HCT116 (cell line): ENCODE data around the gene SLC7A8. TPM values are rescaled to one million over a fixed set of nuclear protein-coding genes. Genes with fewer than 3 reads are reported as not detected.

Experiments used
- ATAC-seq: fragments of 200-7000 bp; cut with Tn5 transposase; 2 replicates; pipeline ENCODE4 v1.9.1; 2020; ENCODE audit warnings: mild to moderate bottlenecking, moderate library complexity
- BruUV-seq: library from RNA; stranded (reverse); fragments of 400-500 nt; replicated peaks from 2 replicates; lab custom pipeline; 2021; lab: Mats Ljungman, UMichigan
- CTCF ChIA-PET: fragments of 300-600 bp; sonication (Branson Sonifier 250); formaldehyde crosslinking; loops from one replicate; lab custom pipeline; 2021; ENCODE audit warnings: antibody characterized with exemption; lab: Charles Lee
- POLR2A ChIA-PET: fragments of 300-600, 350-600 bp; sonication (Branson Sonifier 250); formaldehyde crosslinking; loops from one replicate; lab custom pipeline; 2021; ENCODE audit warnings: antibody characterized with exemption; lab: Charles Lee
- RAD21 ChIA-PET, 2 experiments: fragments of 300-600 bp; sonication (Branson Sonifier 250); formaldehyde crosslinking; loops; one replicate each; lab custom pipeline; 2023; ENCODE audit warnings: low total read pairs in 2 of 2; ENCODE audit not compliant: uncharacterized antibody in 2 of 2, unreplicated experiment in 2 of 2, low non-redundant PET in 1 of 2; lab: Charles Lee
- DNase-seq: peaks from one replicate; pipeline ENCODE4 v3.0.0-alpha.2; 2010; ENCODE audit warnings: low read depth, low spot score
- H2AFZ ChIP-seq: fragments of 200-600 bp; shearing (Covaris generic), sonication (generic); 2 replicates; pipeline ENCODE4 v1.6.1; 2017; ENCODE audit warnings: low read depth, mixed run types, mixed read lengths, antibody characterized with exemption, low read length; ENCODE audit not compliant: poor library complexity, severe bottlenecking
- H3K27ac ChIP-seq: 2 replicates; pipeline ENCODE4 v1.5.1; 2012; ENCODE audit warnings: low read depth, low read length
- H3K27me3 ChIP-seq: fragments of 200-600 bp; sonication (generic); 2 replicates; pipeline ENCODE4 v1.6.1; 2016; ENCODE audit warnings: mixed run types, low read length, mixed read lengths; ENCODE audit not compliant: insufficient read depth
- H3K36me3 ChIP-seq, 2 experiments: fragments of 200-500 bp in 1 of 2; fragments of 200-600 bp in 1 of 2; sonication (Bioruptor generic) in 1 of 2; sonication (generic) in 1 of 2; 2 replicates each; pipeline versions ENCODE4 v1.5.1 to v1.6.1; 2014 to 2016; ENCODE audit warnings: low read length in 2 of 2, inconsistent platforms in 1 of 2, mixed read lengths in 1 of 2, mixed run types in 1 of 2; ENCODE audit not compliant: insufficient read depth in 2 of 2, control insufficient read depth in 1 of 2
- H3K4me1 ChIP-seq, 2 experiments: fragments of 200-600 bp in 1 of 2; sonication (generic) in 1 of 2; 2 replicates each; pipeline versions ENCODE4 v1.5.1 to v1.6.1; 2012 to 2017; ENCODE audit warnings: low read length in 2 of 2, inconsistent platforms in 1 of 2, mild to moderate bottlenecking in 1 of 2, mixed read lengths in 1 of 2, mixed run types in 1 of 2, moderate library complexity in 1 of 2; ENCODE audit not compliant: insufficient read depth in 2 of 2, control insufficient read depth in 1 of 2
- H3K4me2 ChIP-seq: fragments of 200-600 bp; sonication (generic); 2 replicates; pipeline ENCODE4 v1.6.1; 2017; ENCODE audit warnings: mixed run types, low read length, mixed read lengths
- H3K4me3 ChIP-seq, 2 experiments: fragments of 200-600 bp in 1 of 2; sonication (generic) in 1 of 2; replicated peaks in 1 of 2; 2 replicates each; pipeline ENCODE4 v1.5.1; 2011 to 2016; ENCODE audit warnings: low read length in 2 of 2, control low read depth in 1 of 2, low read depth in 1 of 2, mild to moderate bottlenecking in 1 of 2, mixed read lengths in 1 of 2, mixed run types in 1 of 2
- H3K79me2 ChIP-seq: fragments of 200-600 bp; sonication (generic); 2 replicates; pipeline ENCODE4 v1.6.1; 2017; ENCODE audit warnings: mild to moderate bottlenecking, mixed run types, low read length, moderate library complexity, mixed read lengths; ENCODE audit not compliant: insufficient read depth
- H3K9ac ChIP-seq: fragments of 200-600 bp; sonication (generic); 2 replicates; pipeline ENCODE4 v1.6.1; 2016; ENCODE audit warnings: low read length, mixed read lengths
- H3K9me2 ChIP-seq: fragments of 200-600 bp; sonication (generic), shearing (Covaris generic); 2 replicates; pipeline ENCODE4 v1.6.1; 2017; ENCODE audit warnings: mixed run types, mild to moderate bottlenecking, moderate library complexity; ENCODE audit not compliant: insufficient read depth
- H3K9me3 ChIP-seq, 2 experiments: fragments of 200-500 bp in 1 of 2; fragments of 200-600 bp in 1 of 2; sonication (Bioruptor generic) in 1 of 2; sonication (generic) in 1 of 2; 2 replicates each; pipeline ENCODE4 v1.6.1; 2014 to 2017; ENCODE audit warnings: low read length in 2 of 2, mixed read lengths in 2 of 2, inconsistent platforms in 1 of 2, low read depth in 1 of 2, mild to moderate bottlenecking in 1 of 2, mixed run types in 1 of 2, moderate library complexity in 1 of 2; ENCODE audit not compliant: control insufficient read depth in 1 of 2, insufficient read depth in 1 of 2
- H4K20me1 ChIP-seq: fragments of 200-600 bp; sonication (generic), shearing (Covaris generic); 2 replicates; pipeline ENCODE4 v1.6.1; 2017; ENCODE audit warnings: mixed run types, mild to moderate bottlenecking, moderate library complexity; ENCODE audit not compliant: insufficient read depth
- ATF3 ChIP-seq: IDR thresholded peaks from 2 replicates; pipeline ENCODE4 v1.6.1; 2012
- CTCF ChIP-seq, 3 experiments: fragments of 200-600 bp in 1 of 3; sonication (generic) in 1 of 3; IDR thresholded peaks in 2 of 3; conservative IDR thresholded peaks in 1 of 3; 2 replicates each; pipeline ENCODE4 v1.5.1; 2012 to 2017; ENCODE audit warnings: low read depth in 2 of 3, low read length in 2 of 3, antibody characterized with exemption in 1 of 3, borderline replicate concordance in 1 of 3, control low read depth in 1 of 3, mild to moderate bottlenecking in 1 of 3, mixed read lengths in 1 of 3, mixed run types in 1 of 3, moderate library complexity in 1 of 3; ENCODE audit not compliant: insufficient read depth in 1 of 3
- EGR1 ChIP-seq: IDR thresholded peaks from 2 replicates; pipeline ENCODE4 v1.6.1; 2012; ENCODE audit warnings: low read depth
- EZH2 ChIP-seq: fragments of 200-600 bp; sonication (generic); IDR thresholded peaks from 2 replicates; pipeline ENCODE4 v1.6.1; 2017; ENCODE audit warnings: antibody characterized with exemption, mixed run types
- FOSL1 ChIP-seq: IDR thresholded peaks from 2 replicates; pipeline ENCODE4 v1.6.1; 2012; ENCODE audit warnings: low read depth
- JUND ChIP-seq: IDR thresholded peaks from 2 replicates; pipeline ENCODE4 v1.6.1; 2012
- MAX ChIP-seq: IDR thresholded peaks from 2 replicates; pipeline ENCODE4 v1.6.1; 2012
- POLR2A ChIP-seq: IDR thresholded peaks from 2 replicates; pipeline ENCODE4 v1.7.0; 2011; ENCODE audit warnings: borderline replicate concordance; ENCODE audit not compliant: insufficient read depth, insufficient read length; ENCODE audit errors: extremely low read depth
- REST ChIP-seq: IDR thresholded peaks from 2 replicates; pipeline ENCODE4 v1.6.1; 2012; ENCODE audit warnings: low read depth
- SIN3A ChIP-seq: IDR thresholded peaks from 2 replicates; pipeline ENCODE4 v1.6.1; 2012; ENCODE audit warnings: low read depth
- TCF7L2 ChIP-seq: IDR thresholded peaks from 2 replicates; pipeline ENCODE4 v1.7.0; 2011; ENCODE audit warnings: borderline replicate concordance, inconsistent platforms; ENCODE audit not compliant: insufficient read depth, insufficient read length; ENCODE audit errors: extremely low read depth
- YY1 ChIP-seq: IDR thresholded peaks from 2 replicates; pipeline ENCODE4 v1.6.1; 2011; ENCODE audit warnings: low read length, low read depth, moderate library complexity, mild to moderate bottlenecking; ENCODE audit not compliant: insufficient replicate concordance; ENCODE audit errors: extremely low read depth
- ZBTB33 ChIP-seq: IDR thresholded peaks from 2 replicates; pipeline ENCODE4 v1.6.1; 2011; ENCODE audit warnings: mild to moderate bottlenecking, low read length, moderate library complexity; ENCODE audit not compliant: insufficient replicate concordance; ENCODE audit errors: extremely low read depth
- ZFX ChIP-seq: fragments of 450-650 bp; IDR thresholded peaks from 2 replicates; pipeline ENCODE4 v1.6.1; 2017
- ZNF274 ChIP-seq: fragments of 200-500 bp; sonication (Bioruptor generic); IDR thresholded peaks from 2 replicates; pipeline ENCODE4 v1.6.1; 2014; ENCODE audit warnings: mild to moderate bottlenecking, low read depth, low read length, inconsistent platforms
- intact Hi-C: fragments of 100-400 bp; cut with micrococcal nuclease; formaldehyde crosslinking; loops from 2 replicates; pipeline ENCODE4 v1.10.0; 2022
- total RNA-seq: library from RNA; stranded (reverse); gene quantifications from one replicate; pipeline ENCODE4 v1.2.1, GENCODE V29; 2021; ENCODE audit not compliant: unreplicated experiment

Gene SLC7A8
- total RNA-seq, 1 experiment from 2014 or later = 5.3 TPM

- H2AFZ ChIP-seq = no peak overlapping the region
- H3K27me3 ChIP-seq = no peaks in the 10 kb centered on the region
- CTCF ChIA-PET = interaction anchor here (1.4 kb wide), 1 partner anchor 15 kb away, joined by 6 read pairs; no protein-coding TSS in a partner anchor
Measured at GRCh38 chr14:23202001-23202400, 18.5 kb upstream of the SLC7A8 start.

More at GRCh38 chr14:23202001-23202400, 18.5 kb upstream of the SLC7A8 start:
- RAD21 ChIA-PET = no interaction called here
- no peak overlapping the region for H3K4me2 ChIP-seq
- H3K9me3 ChIP-seq = no peaks in the 10 kb centered on the region
- no peaks in the 10 kb centered on the region for H3K9me2 ChIP-seq
- no peaks in the 10 kb centered on the region for H4K20me1 ChIP-seq
- ATAC-seq (no peak), DNase-seq (no peak)
- H3K9ac ChIP-seq = no peak overlapping the region
- no peak overlapping the region for H3K4me3 ChIP-seq
- no peaks in the 10 kb centered on the region for H3K79me2 ChIP-seq
- POLR2A ChIA-PET = interaction anchor here (0.9 kb wide), 1 partner anchor 20 kb away, joined by 3 read pairs; no protein-coding TSS in a partner anchor
- no peaks in the 10 kb centered on the region for H3K36me3 ChIP-seq
- TF ChIP-seq ATF3 (no peak), SIN3A (no peak), YY1 (no peak), ZBTB33 (no peak), REST (no peak), JUND (no peak), POLR2A (no peak), TCF7L2 (no peak), ZNF274 (no peak), CTCF (IDR thresholded peaks at IDR 0.05 in 2 of 3, conservative IDR thresholded peaks at IDR 0.05 in 1 of 3; ENCODE audit: borderline replicate concordance in 1 of 3, insufficient read depth in 1 of 3, low read depth in 2 of 3, low read length in 2 of 3) (no peak), ZFX (no peak), EZH2 (no peak), FOSL1 (no peak), EGR1 (no peak), MAX (no peak)
- intact Hi-C loops = no loop called here
- H3K4me1 ChIP-seq = no peaks in the 10 kb centered on the region
- H3K27ac ChIP-seq = no peak overlapping the region
- BruUV-seq = no TSS peak
